T-helper 17 cell (primary cell): ENCODE results near the gene SLC38A4. TPM values are rescaled to one million over a fixed set of nuclear protein-coding genes. Genes with fewer than 3 reads are reported as not detected.

Experiments
- ATAC-seq: fragments of 150-1000 bp; cut with Tn5 transposase; 2 replicates; pipeline ENCODE4 v1.10.0; 2021; ENCODE audit warnings: mild to moderate bottlenecking, moderate library complexity
- DNase-seq, 3 donors: peaks; one replicate each; pipeline versions ENCODE4 v3.0.0 to v3.0.0-alpha.2; 2020 to 2021
- H3K9me3 ChIP-seq: one replicate; pipeline ENCODE4 v1.7.0; 2013; ENCODE audit warnings: low read length, mild to moderate bottlenecking; ENCODE audit not compliant: control insufficient read depth, poor library complexity, severe bottlenecking
- H3K27ac Mint-ChIP-seq: one replicate; pipeline ENCODE4 v1.8.0; 2022; ENCODE audit warnings: mild to moderate bottlenecking, moderate library complexity, mixed read lengths
- H3K27me3 Mint-ChIP-seq: one replicate; pipeline ENCODE4 v1.8.0; 2022; ENCODE audit warnings: mixed read lengths
- H3K36me3 Mint-ChIP-seq: one replicate; pipeline ENCODE4 v1.8.0; 2022; ENCODE audit warnings: low read depth, mixed read lengths
- H3K4me1 Mint-ChIP-seq: one replicate; pipeline ENCODE4 v1.8.0; 2022; ENCODE audit warnings: mild to moderate bottlenecking, mixed read lengths
- H3K4me3 Mint-ChIP-seq: one replicate; pipeline ENCODE4 v1.8.0; 2022; ENCODE audit warnings: mild to moderate bottlenecking, moderate library complexity, mixed read lengths
- total RNA-seq, 4 donors: library from RNA in 2 of 4; stranded (reverse) in 2 of 4; gene quantifications; one replicate each; pipeline ENCODE4 v1.2.3 and lab custom pipeline; 2022 to 2026

The SLC38A4 gene
- total RNA-seq, 2 donors from 2014 or later = not detected

- H3K27ac Mint-ChIP-seq = no peak overlapping the region
- H3K27me3 Mint-ChIP-seq = peaks cover 21% of the 10 kb centered on the region
- ATAC-seq (no peak), DNase-seq (no peak)
- H3K36me3 Mint-ChIP-seq = no peaks in the 10 kb centered on the region
- H3K9me3 ChIP-seq = no peaks in the 10 kb centered on the region
- H3K4me1 Mint-ChIP-seq = no peaks in the 10 kb centered on the region
- H3K4me3 Mint-ChIP-seq = no peak overlapping the region
Observed at GRCh38 chr12:46803517-46803916, 22.3 kb downstream of the SLC38A4 start.

DNA sequence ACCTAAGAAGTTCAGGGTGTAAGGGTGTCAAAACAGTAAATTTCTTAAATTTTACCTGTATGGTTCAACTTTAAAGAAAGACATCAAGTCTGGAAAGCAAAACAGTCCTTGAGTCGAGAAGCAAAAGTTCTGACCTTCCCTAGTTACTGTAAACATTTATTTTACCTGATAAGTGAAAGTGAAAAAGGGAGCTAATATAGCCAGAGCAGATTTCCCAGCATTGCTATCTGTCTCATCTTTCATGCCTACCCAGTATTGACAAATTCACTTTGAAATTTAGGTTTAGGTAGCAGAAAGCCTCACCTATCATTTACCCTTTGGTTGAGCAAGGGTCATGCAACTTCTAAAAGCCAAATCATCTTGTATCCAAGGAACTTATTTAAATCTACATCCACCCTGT is 24.5 kb downstream of the SLC38A4 start:
- DNase-seq = no peak
- H3K27me3 Mint-ChIP-seq = peaks cover 41% of the 10 kb centered on the region
- H3K9me3 ChIP-seq = no peaks in the 10 kb centered on the region
- no peak overlapping the region for H3K4me3 Mint-ChIP-seq
- no peaks in the 10 kb centered on the region for H3K36me3 Mint-ChIP-seq
- no peak for ATAC-seq
- H3K4me1 Mint-ChIP-seq = no peaks in the 10 kb centered on the region
- no peak overlapping the region for H3K27ac Mint-ChIP-seq

DNA sequence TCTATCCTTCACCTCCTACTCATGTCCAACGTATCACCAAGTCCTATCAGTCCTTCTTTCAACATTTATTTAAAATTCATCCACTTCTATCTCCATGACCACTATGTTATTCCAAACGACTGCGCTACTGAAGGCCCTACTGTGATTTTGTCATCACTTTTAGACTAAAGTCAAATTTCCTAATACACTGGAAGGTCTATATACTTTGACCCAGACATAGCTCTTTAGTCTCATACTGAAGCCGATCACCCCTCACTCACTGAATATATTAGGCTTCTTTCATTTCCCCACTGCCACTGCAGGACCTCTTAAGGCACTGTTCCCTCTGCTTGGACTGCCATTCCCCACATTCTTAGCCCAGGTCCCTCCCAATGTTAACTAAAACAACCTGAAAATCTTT is 25.6 kb downstream of the SLC38A4 start:
- Mint-ChIP-seq H3K4me1 (no peaks in the 10 kb centered on the region), H3K27ac (no peak overlapping the region), H3K27me3 (peaks cover 39% of the 10 kb centered on the region), H3K36me3 (no peaks in the 10 kb centered on the region), H3K4me3 (no peak overlapping the region)
- no peak for ATAC-seq
- no peak for DNase-seq
- H3K9me3 ChIP-seq = no peaks in the 10 kb centered on the region

DNA sequence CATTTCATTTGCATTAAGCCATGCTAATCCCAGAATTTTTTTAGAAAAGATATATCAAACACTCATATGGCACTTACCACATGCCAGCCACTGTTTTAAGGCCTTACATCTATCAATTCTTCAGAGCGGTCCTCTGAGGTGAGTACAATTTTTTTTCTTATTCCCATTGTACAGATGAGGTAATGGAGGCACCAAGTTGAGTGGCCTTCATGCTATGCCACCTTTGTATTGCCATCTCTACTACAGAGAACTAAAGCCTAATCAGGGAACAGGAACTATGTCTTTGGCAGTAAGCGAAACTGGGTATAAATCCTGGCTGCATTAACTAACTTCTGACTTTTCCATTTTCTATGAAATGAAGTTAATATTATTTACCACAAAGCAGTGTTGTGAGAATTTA is 27.1 kb downstream of the SLC38A4 start:
- DNase-seq = no peak
- H3K9me3 ChIP-seq = no peaks in the 10 kb centered on the region
- Mint-ChIP-seq H3K4me3 (no peak overlapping the region), H3K27me3 (peaks cover 39% of the 10 kb centered on the region), H3K36me3 (no peaks in the 10 kb centered on the region), H3K27ac (no peak overlapping the region), H3K4me1 (peaks cover 2% of the 10 kb centered on the region)
- ATAC-seq = no peak

GRCh38 chr12:46798056-46798455 is 27.7 kb downstream of the SLC38A4 start:
- no peak for ATAC-seq
- H3K4me1 Mint-ChIP-seq = peaks cover 2% of the 10 kb centered on the region

GRCh38 chr12:46795988-46796387 is 29.8 kb downstream of the SLC38A4 start:
- ATAC-seq (no peak), DNase-seq (no peak)
- H3K9me3 ChIP-seq = no peaks in the 10 kb centered on the region
- H3K27me3 Mint-ChIP-seq = peaks cover 39% of the 10 kb centered on the region
- no peak overlapping the region for H3K27ac Mint-ChIP-seq
- peaks cover 2% of the 10 kb centered on the region for H3K36me3 Mint-ChIP-seq
- H3K4me3 Mint-ChIP-seq = no peak overlapping the region
- peaks cover 2% of the 10 kb centered on the region for H3K4me1 Mint-ChIP-seq

More at GRCh38 chr12:46798056-46798455, 27.7 kb downstream of the SLC38A4 start:
- no peaks in the 10 kb centered on the region for H3K9me3 ChIP-seq
- Mint-ChIP-seq H3K36me3 (no peaks in the 10 kb centered on the region), H3K27me3 (peaks cover 39% of the 10 kb centered on the region), H3K4me3 (no peak overlapping the region), H3K27ac (no peak overlapping the region)
- no peak for DNase-seq

- no peak for ATAC-seq
- Mint-ChIP-seq H3K27ac (no peak overlapping the region), H3K36me3 (peaks cover 2% of the 10 kb centered on the region), H3K27me3 (peaks cover 30% of the 10 kb centered on the region), H3K4me3 (no peak overlapping the region), H3K4me1 (peaks cover 2% of the 10 kb centered on the region)
- no peaks in the 10 kb centered on the region for H3K9me3 ChIP-seq
- no peak for DNase-seq
Observed at GRCh38 chr12:46794593-46795190, 31.1 kb downstream of the SLC38A4 start.

GRCh38 chr12:46792925-46793324 is 32.9 kb downstream of the SLC38A4 start:
- DNase-seq = no peak
- peaks cover 25% of the 10 kb centered on the region for H3K27me3 Mint-ChIP-seq
- no peak overlapping the region for H3K4me3 Mint-ChIP-seq
- H3K9me3 ChIP-seq = no peaks in the 10 kb centered on the region
- H3K4me1 Mint-ChIP-seq = peaks cover 2% of the 10 kb centered on the region
- no peak overlapping the region for H3K27ac Mint-ChIP-seq
- ATAC-seq = no peak
- peaks cover 2% of the 10 kb centered on the region for H3K36me3 Mint-ChIP-seq

- no peak overlapping the region for H3K27ac Mint-ChIP-seq
- H3K4me1 Mint-ChIP-seq = peaks cover 2% of the 10 kb centered on the region
- DNase-seq = no peak
- H3K4me3 Mint-ChIP-seq = no peak overlapping the region
- H3K27me3 Mint-ChIP-seq = peaks cover 5% of the 10 kb centered on the region
- ATAC-seq = no peak
- peaks cover 2% of the 10 kb centered on the region for H3K36me3 Mint-ChIP-seq
- no peaks in the 10 kb centered on the region for H3K9me3 ChIP-seq
Observed at GRCh38 chr12:46790066-46790465, 35.7 kb downstream of the SLC38A4 start.

- Mint-ChIP-seq H3K4me3 (no peak overlapping the region), H3K36me3 (peaks cover 2% of the 10 kb centered on the region), H3K4me1 (no peaks in the 10 kb centered on the region), H3K27me3 (peaks cover 10% of the 10 kb centered on the region), H3K27ac (no peak overlapping the region)
- no peak for DNase-seq
- H3K9me3 ChIP-seq = no peaks in the 10 kb centered on the region
- no peak for ATAC-seq
Observed at GRCh38 chr12:46788072-46788887, 37.5 kb downstream of the SLC38A4 start.

DNA sequence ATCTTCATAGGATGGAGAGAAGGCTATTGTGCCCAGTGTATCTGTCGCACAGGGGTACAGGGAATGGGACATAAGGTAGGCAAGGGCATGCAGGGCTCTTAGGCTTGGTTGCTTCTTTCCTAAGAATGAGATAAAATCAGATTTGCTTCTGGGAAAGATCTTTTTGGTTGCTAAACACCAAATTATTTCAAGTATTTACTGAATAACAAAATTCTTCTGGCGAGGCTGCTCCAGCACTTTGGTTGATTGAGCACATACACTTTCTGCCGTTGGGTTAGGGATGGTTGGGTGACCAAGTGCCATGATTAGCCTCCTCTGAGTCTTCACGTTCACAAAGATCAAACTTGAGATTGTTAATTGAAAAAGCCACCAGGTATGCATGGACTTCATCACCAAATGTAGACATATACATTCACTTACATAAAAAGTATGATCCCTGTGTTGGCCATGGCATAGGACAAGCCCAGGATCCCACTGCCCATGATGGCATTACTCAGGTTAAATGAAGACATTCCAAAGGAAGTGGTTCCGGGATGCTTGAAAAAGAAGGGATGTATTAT is 38.2 kb downstream of the SLC38A4 start:
- ATAC-seq (no peak), DNase-seq (no peak)
- Mint-ChIP-seq H3K4me3 (no peak overlapping the region), H3K27ac (no peak overlapping the region), H3K4me1 (no peaks in the 10 kb centered on the region), H3K36me3 (peaks cover 2% of the 10 kb centered on the region), H3K27me3 (peaks cover 13% of the 10 kb centered on the region)
- no peaks in the 10 kb centered on the region for H3K9me3 ChIP-seq

- H3K9me3 ChIP-seq = no peaks in the 10 kb centered on the region
- H3K4me3 Mint-ChIP-seq = no peak overlapping the region
- ATAC-seq (no peak), DNase-seq (no peak)
- no peaks in the 10 kb centered on the region for H3K4me1 Mint-ChIP-seq
- peaks cover 13% of the 10 kb centered on the region for H3K27me3 Mint-ChIP-seq
- H3K27ac Mint-ChIP-seq = no peak overlapping the region
- peaks cover 1% of the 10 kb centered on the region for H3K36me3 Mint-ChIP-seq
Observed at GRCh38 chr12:46786774-46787173, 39.0 kb downstream of the SLC38A4 start.

GRCh38 chr12:46785382-46785781 is 40.4 kb downstream of the SLC38A4 start:
- Mint-ChIP-seq H3K36me3 (no peaks in the 10 kb centered on the region), H3K4me3 (no peak overlapping the region), H3K4me1 (no peaks in the 10 kb centered on the region), H3K27ac (no peak overlapping the region), H3K27me3 (peaks cover 11% of the 10 kb centered on the region)
- no peaks in the 10 kb centered on the region for H3K9me3 ChIP-seq
- DNase-seq (no peak), ATAC-seq (no peak)
